Neutrophil (primary cell): Measurements from ENCODE around the gene LMNTD1.

Experiments
- H3K27ac ChIP-seq: fragments of 200-600 bp; sonication (generic); 2 replicates; pipeline ENCODE4 v1.5.1; 2016; ENCODE audit warnings: mild to moderate bottlenecking, moderate library complexity
- H3K27me3 ChIP-seq: fragments of 200-600 bp; sonication (generic); 2 replicates; pipeline ENCODE4 v1.6.0; 2016; ENCODE audit warnings: mild to moderate bottlenecking
- H3K36me3 ChIP-seq: fragments of 200-600 bp; sonication (generic); 2 replicates; pipeline ENCODE4 v1.5.1; 2017
- H3K4me1 ChIP-seq, 2 experiments: fragments of 200-600 bp in 1 of 2; sonication (generic) in 1 of 2; 1 replicate in 1 of 2; 2 replicates in 1 of 2; pipeline versions ENCODE4 v1.5.1 to v1.6.1; 2013 to 2016; ENCODE audit warnings: low read depth in 1 of 2, low read length in 1 of 2, mild to moderate bottlenecking in 1 of 2, moderate library complexity in 1 of 2; ENCODE audit not compliant: control insufficient read depth in 1 of 2, insufficient read depth in 1 of 2
- H3K4me3 ChIP-seq, 2 experiments: fragments of 200-600 bp in 1 of 2; sonication (generic) in 1 of 2; 1 replicate in 1 of 2; 2 replicates in 1 of 2; pipeline ENCODE4 v1.5.1; 2013 to 2016; ENCODE audit warnings: low read depth in 1 of 2, low read length in 1 of 2, mild to moderate bottlenecking in 1 of 2, moderate library complexity in 1 of 2
- H3K9me3 ChIP-seq: fragments of 200-600 bp; sonication (generic); 2 replicates; pipeline ENCODE4 v1.5.1; 2016
- TF ChIP-seq, protein P1 (sequence below): fragments of 200-600 bp; sonication (generic); IDR thresholded peaks from 2 replicates; pipeline ENCODE4 v1.5.1; 2016; ENCODE audit warnings: antibody characterized with exemption

The LMNTD1 gene

DNA sequence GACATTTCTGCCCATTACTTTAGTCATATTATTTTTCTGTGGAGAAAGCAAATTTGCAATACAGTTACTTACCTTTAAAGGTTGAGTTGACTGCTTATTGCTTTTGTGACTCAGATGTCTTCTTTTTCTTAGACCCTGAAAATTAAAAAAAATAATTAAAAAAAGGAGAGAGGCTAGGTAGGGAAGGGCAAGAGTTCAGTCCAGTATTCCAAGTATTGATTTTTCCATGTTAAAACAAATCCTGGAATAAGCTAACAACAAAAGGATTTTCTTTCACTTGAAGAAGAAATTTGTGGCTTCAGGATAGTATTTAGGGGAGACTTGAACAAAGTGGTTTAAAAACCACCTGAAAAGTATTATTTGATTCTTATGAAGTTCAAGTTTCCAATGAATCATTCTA lies 49.4 kb downstream of the LMNTD1 start:
- TF ChIP-seq, protein P1, sequence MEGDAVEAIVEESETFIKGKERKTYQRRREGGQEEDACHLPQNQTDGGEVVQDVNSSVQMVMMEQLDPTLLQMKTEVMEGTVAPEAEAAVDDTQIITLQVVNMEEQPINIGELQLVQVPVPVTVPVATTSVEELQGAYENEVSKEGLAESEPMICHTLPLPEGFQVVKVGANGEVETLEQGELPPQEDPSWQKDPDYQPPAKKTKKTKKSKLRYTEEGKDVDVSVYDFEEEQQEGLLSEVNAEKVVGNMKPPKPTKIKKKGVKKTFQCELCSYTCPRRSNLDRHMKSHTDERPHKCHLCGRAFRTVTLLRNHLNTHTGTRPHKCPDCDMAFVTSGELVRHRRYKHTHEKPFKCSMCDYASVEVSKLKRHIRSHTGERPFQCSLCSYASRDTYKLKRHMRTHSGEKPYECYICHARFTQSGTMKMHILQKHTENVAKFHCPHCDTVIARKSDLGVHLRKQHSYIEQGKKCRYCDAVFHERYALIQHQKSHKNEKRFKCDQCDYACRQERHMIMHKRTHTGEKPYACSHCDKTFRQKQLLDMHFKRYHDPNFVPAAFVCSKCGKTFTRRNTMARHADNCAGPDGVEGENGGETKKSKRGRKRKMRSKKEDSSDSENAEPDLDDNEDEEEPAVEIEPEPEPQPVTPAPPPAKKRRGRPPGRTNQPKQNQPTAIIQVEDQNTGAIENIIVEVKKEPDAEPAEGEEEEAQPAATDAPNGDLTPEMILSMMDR: no peak
- no peaks in the 10 kb centered on the region for H3K4me1 ChIP-seq
- H3K27me3 ChIP-seq: no peaks in the 10 kb centered on the region
- H3K9me3 ChIP-seq: no peaks in the 10 kb centered on the region
- no peak overlapping the region for H3K27ac ChIP-seq
- H3K36me3 ChIP-seq: no peaks in the 10 kb centered on the region
- no peak overlapping the region for H3K4me3 ChIP-seq

DNA sequence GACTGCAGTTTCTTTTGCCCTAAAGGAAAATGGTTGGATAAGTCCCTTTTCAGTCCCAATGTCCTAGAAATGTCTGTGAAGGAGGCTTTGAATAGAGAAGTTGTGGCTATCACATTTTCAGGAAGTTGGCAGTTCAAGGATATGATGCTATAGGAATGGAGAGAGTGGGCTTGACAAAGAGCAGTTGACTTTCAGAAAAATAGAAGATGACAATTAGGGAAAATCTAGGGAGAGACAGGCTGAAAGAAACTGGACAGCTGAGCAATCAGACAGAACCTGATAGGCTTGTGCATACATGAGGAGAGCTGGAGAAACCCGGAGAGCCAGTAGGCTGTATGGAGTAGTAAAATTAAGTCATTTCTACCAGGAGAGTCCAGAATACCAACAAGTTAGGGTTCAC lies 50.5 kb downstream of the LMNTD1 start:
- H3K4me1 ChIP-seq: no peaks in the 10 kb centered on the region
- H3K4me3 ChIP-seq: no peak overlapping the region
- TF ChIP-seq, protein P1: no peak
- H3K9me3 ChIP-seq: no peaks in the 10 kb centered on the region
- no peaks in the 10 kb centered on the region for H3K27me3 ChIP-seq
- no peak overlapping the region for H3K27ac ChIP-seq
- no peaks in the 10 kb centered on the region for H3K36me3 ChIP-seq

DNA sequence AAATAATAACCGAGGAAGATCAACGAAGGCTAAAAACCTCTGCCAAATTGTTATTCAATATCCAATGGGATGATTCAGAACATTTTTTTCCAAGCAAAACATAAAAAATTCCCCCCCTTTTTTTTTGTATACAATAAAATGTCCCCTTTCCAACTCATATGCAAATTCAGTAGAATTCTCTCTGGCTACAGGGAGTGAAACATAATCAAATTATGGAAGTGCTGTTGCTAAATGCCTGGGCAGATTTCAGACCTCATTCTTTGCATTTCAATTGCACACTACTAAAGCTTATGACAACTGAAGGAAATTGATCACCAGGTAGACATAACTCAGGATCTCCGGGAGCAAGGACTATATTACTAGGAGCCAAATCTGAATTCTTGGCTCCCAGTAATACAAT lies 51.0 kb downstream of the LMNTD1 start:
- H3K4me3 ChIP-seq: no peak overlapping the region
- H3K27me3 ChIP-seq: no peaks in the 10 kb centered on the region
- TF ChIP-seq, protein P1: no peak
- no peaks in the 10 kb centered on the region for H3K4me1 ChIP-seq
- no peak overlapping the region for H3K27ac ChIP-seq
- H3K36me3 ChIP-seq: no peaks in the 10 kb centered on the region
- H3K9me3 ChIP-seq: no peaks in the 10 kb centered on the region

DNA sequence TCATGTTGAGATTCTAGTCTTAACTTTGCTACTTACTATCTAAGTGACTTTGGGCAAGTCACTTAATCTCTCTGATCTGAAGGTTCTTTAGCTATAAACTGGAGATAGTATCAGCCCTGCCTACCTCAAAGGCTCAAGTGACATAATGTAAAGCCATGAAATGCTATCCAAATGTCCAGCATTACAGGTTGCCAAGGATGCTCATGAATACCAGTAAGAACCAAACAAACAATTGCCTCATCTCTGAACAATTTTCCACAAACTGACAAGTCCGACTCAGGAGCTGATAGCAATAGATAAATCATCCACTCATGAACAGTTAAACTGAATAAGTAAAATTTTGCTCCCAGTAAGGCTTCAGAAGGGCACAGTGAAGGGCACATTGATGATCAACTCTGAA lies 51.5 kb downstream of the LMNTD1 start:
- H3K9me3 ChIP-seq: no peaks in the 10 kb centered on the region
- H3K27me3 ChIP-seq: no peaks in the 10 kb centered on the region
- no peaks in the 10 kb centered on the region for H3K36me3 ChIP-seq
- TF ChIP-seq, protein P1: no peak
- H3K4me1 ChIP-seq: no peaks in the 10 kb centered on the region
- no peak overlapping the region for H3K4me3 ChIP-seq
- H3K27ac ChIP-seq: no peak overlapping the region

DNA sequence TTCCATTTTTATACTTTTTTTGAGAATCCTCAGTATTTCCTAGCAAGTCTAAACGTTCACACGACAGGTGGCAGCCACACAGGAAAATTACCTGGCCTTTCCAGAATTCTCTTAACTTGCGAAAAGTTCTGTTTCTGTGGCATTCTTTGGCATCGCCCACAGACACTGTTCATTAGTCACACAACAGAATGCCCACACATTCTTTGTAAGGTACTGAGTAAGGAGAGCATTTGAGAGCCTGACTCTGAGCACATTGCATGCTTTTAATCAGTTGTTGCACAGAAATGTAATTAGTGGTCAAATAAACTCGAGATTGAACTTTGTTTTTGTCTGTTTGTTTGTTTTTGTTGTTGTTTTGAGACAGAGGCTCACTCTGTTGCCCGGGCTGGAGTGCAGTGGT lies 52.4 kb downstream of the LMNTD1 start:
- no peaks in the 10 kb centered on the region for H3K27me3 ChIP-seq
- TF ChIP-seq, protein P1: no peak

DNA sequence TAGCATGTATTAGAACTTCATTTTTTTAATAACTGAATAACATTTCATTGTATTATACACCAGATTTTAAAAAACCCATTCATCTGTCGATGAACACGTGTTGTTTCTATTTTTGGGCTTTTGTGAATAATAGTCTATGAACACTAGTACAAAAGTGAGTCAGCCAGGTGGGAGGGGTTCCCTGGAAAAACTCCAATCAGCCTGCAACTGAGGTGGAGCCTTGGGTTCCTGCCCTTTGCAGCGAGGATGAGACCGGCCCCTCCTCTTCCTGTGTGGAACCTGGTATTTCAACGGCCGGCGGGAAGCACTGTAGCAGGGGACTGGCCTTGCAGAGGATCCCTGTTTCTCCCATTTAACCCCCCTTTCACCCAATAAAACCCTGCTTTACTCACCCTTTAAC lies 56.1 kb downstream of the LMNTD1 start:
- H3K27ac ChIP-seq: no peak overlapping the region
- no peaks in the 10 kb centered on the region for H3K36me3 ChIP-seq
- no peak overlapping the region for H3K4me3 ChIP-seq
- TF ChIP-seq, protein P1: no peak
- H3K27me3 ChIP-seq: no peaks in the 10 kb centered on the region
- H3K4me1 ChIP-seq: no peaks in the 10 kb centered on the region
- no peaks in the 10 kb centered on the region for H3K9me3 ChIP-seq

More for the DNA sequence above, 52.4 kb downstream of the LMNTD1 start:
- Histone ChIP-seq H3K9me3 (no peaks in the 10 kb centered on the region), H3K4me1 (no peaks in the 10 kb centered on the region), H3K36me3 (no peaks in the 10 kb centered on the region), H3K27ac (no peak overlapping the region), H3K4me3 (no peak overlapping the region)
